Neutrophil (primary cell): ENCODE results near the gene SHISA9.

Source experiments
- H3K27ac ChIP-seq: fragments of 200-600 bp; sonication (generic); 2 replicates; pipeline ENCODE4 v1.5.1; 2016; ENCODE audit warnings: mild to moderate bottlenecking, moderate library complexity
- H3K27me3 ChIP-seq: fragments of 200-600 bp; sonication (generic); 2 replicates; pipeline ENCODE4 v1.6.0; 2016; ENCODE audit warnings: mild to moderate bottlenecking
- H3K36me3 ChIP-seq: fragments of 200-600 bp; sonication (generic); 2 replicates; pipeline ENCODE4 v1.5.1; 2017
- H3K4me1 ChIP-seq, 2 experiments: fragments of 200-600 bp in 1 of 2; sonication (generic) in 1 of 2; 1 replicate in 1 of 2; 2 replicates in 1 of 2; pipeline versions ENCODE4 v1.5.1 to v1.6.1; 2013 to 2016; ENCODE audit warnings: low read depth in 1 of 2, low read length in 1 of 2, mild to moderate bottlenecking in 1 of 2, moderate library complexity in 1 of 2; ENCODE audit not compliant: control insufficient read depth in 1 of 2, insufficient read depth in 1 of 2
- H3K4me3 ChIP-seq, 2 experiments: fragments of 200-600 bp in 1 of 2; sonication (generic) in 1 of 2; 1 replicate in 1 of 2; 2 replicates in 1 of 2; pipeline ENCODE4 v1.5.1; 2013 to 2016; ENCODE audit warnings: low read depth in 1 of 2, low read length in 1 of 2, mild to moderate bottlenecking in 1 of 2, moderate library complexity in 1 of 2
- H3K9me3 ChIP-seq: fragments of 200-600 bp; sonication (generic); 2 replicates; pipeline ENCODE4 v1.5.1; 2016
- CTCF ChIP-seq: fragments of 200-600 bp; sonication (generic); IDR thresholded peaks from 2 replicates; pipeline ENCODE4 v1.5.1; 2016; ENCODE audit warnings: antibody characterized with exemption

SHISA9 gene

DNA sequence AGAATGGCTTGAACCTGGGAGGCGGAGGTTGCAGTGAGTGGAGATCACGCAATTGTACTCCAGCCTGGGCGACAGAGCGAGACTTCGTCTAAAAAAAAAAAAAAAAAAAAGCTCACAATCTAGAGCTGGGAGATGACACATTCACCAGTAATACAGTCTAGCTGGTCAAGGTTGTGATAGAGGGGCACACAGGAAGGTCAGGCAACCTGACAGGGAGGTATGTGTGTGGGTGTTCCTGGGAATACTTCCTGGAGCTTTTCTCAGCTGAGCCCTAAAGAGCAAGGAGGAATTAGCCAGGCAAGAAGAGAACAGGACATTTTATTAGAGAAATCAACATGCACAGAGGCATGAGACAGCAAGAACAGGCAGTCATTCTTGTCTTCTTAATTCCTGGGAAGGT is 216.7 kb downstream of the SHISA9 start:
- H3K9me3 ChIP-seq = no peaks in the 10 kb centered on the region
- no peak overlapping the region for H3K4me3 ChIP-seq
- no peak for TF ChIP-seq CTCF
- H3K27ac ChIP-seq = no peak overlapping the region
- no peaks in the 10 kb centered on the region for H3K4me1 ChIP-seq
- H3K27me3 ChIP-seq = no peaks in the 10 kb centered on the region
- no peaks in the 10 kb centered on the region for H3K36me3 ChIP-seq

GRCh38 chr16:13120091-13120490 is 218.7 kb downstream of the SHISA9 start:
- Histone ChIP-seq H3K36me3 (no peaks in the 10 kb centered on the region), H3K9me3 (no peaks in the 10 kb centered on the region), H3K27me3 (no peaks in the 10 kb centered on the region), H3K4me3 (no peak overlapping the region), H3K4me1 (no peaks in the 10 kb centered on the region), H3K27ac (no peak overlapping the region)
- TF ChIP-seq CTCF = no peak

DNA sequence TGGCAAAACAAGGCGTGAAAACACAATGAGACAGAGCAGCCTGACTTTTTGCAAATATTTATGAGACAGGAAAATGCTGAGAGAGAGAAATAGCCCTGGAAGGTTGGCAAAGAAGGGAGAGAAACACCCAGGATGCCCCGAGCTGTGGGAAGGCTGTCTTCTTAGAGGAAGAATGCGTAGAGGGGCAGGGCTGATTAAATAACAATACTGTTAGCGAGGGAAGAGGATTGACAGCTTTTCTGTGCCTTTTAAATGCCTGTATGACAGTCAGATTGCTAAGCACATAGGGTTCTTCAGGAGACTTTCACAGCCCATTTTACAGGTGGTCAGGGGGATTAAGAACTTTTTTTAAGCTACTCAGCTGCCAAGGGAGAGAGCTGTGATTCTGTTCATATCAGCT is 219.2 kb downstream of the SHISA9 start:
- Histone ChIP-seq H3K9me3 (no peaks in the 10 kb centered on the region), H3K27me3 (no peaks in the 10 kb centered on the region), H3K27ac (no peak overlapping the region), H3K4me1 (no peaks in the 10 kb centered on the region), H3K36me3 (no peaks in the 10 kb centered on the region), H3K4me3 (no peak overlapping the region)
- TF ChIP-seq CTCF = no peak

DNA sequence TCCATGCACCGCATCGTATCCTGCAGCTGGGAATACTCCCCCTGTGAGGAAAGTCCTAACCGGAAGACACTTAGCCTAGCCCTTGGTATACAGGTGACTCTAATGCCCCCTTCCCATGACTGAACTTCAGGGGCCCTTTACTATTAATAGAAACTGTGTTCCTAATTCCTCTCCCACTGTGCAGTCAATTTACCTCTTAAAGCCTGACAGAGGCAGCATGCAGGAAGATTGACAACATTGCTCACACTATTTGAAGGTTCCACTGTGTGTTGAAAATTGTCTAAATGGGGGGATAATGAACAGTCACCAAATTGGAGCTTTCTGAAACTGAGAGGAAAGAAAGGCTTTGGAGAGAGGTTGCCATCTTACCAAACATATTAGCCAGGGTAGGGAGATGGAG is 222.6 kb downstream of the SHISA9 start:
- H3K36me3 ChIP-seq = no peaks in the 10 kb centered on the region
- no peak for TF ChIP-seq CTCF
- no peaks in the 10 kb centered on the region for H3K4me1 ChIP-seq
- H3K27ac ChIP-seq = no peak overlapping the region
- no peaks in the 10 kb centered on the region for H3K9me3 ChIP-seq
- H3K27me3 ChIP-seq = no peaks in the 10 kb centered on the region
- H3K4me3 ChIP-seq = no peak overlapping the region

GRCh38 chr16:13127144-13127543 is 225.7 kb downstream of the SHISA9 start:
- no peaks in the 10 kb centered on the region for H3K36me3 ChIP-seq
- no peak for TF ChIP-seq CTCF
- H3K27ac ChIP-seq = no peak overlapping the region
- no peaks in the 10 kb centered on the region for H3K4me1 ChIP-seq
- H3K9me3 ChIP-seq = no peaks in the 10 kb centered on the region
- no peaks in the 10 kb centered on the region for H3K27me3 ChIP-seq
- no peak overlapping the region for H3K4me3 ChIP-seq

- H3K9me3 ChIP-seq = no peaks in the 10 kb centered on the region
- H3K36me3 ChIP-seq = no peaks in the 10 kb centered on the region
- no peaks in the 10 kb centered on the region for H3K27me3 ChIP-seq
- no peak for TF ChIP-seq CTCF
- H3K4me3 ChIP-seq = no peak overlapping the region
- H3K4me1 ChIP-seq = no peaks in the 10 kb centered on the region
- H3K27ac ChIP-seq = no peak overlapping the region
These were observed 229.2 kb downstream of the SHISA9 start for GRCh38 chr16:13130586-13130985.
